MM.1S (cell line): Measurements from ENCODE around the gene RAC3.

Experiments
- DNase-seq: peaks from one replicate; pipeline ENCODE4 v3.0.0-alpha.2; 2015
- H2AFZ ChIP-seq: fragments of 300-600 bp; sonication (generic); 2 replicates; pipeline ENCODE4 v1.6.0; 2016; ENCODE audit warnings: antibody characterized with exemption, low read length
- H3F3A ChIP-seq: fragments of 300-600 bp; sonication (generic); 2 replicates; pipeline ENCODE4 v1.6.1; 2016; ENCODE audit warnings: mild to moderate bottlenecking, antibody characterized with exemption, low read length, moderate library complexity, mixed read lengths; ENCODE audit not compliant: insufficient read depth
- H3K27ac ChIP-seq: fragments of 300-600 bp; sonication (generic); 2 replicates; pipeline ENCODE4 v1.5.1; 2016; ENCODE audit warnings: mild to moderate bottlenecking, low read length
- H3K27me3 ChIP-seq: fragments of 300-600 bp; sonication (generic); replicated peaks from 2 replicates; pipeline ENCODE4 v1.6.0; 2016; ENCODE audit warnings: low read length; ENCODE audit not compliant: insufficient read depth
- H3K36me3 ChIP-seq: fragments of 300-600 bp; sonication (generic); replicated peaks from 2 replicates; pipeline ENCODE4 v1.6.1; 2016; ENCODE audit warnings: mild to moderate bottlenecking, low read length, mixed read lengths; ENCODE audit not compliant: insufficient read depth
- H3K4me1 ChIP-seq: fragments of 300-600 bp; sonication (generic); 2 replicates; pipeline ENCODE4 v1.6.1; 2016; ENCODE audit warnings: low read length, mixed read lengths
- H3K4me2 ChIP-seq: fragments of 300-600 bp; sonication (generic); 2 replicates; pipeline ENCODE4 v1.6.0; 2016; ENCODE audit warnings: low read depth, low read length
- H3K4me3 ChIP-seq: fragments of 300-600 bp; sonication (generic); 2 replicates; pipeline ENCODE4 v1.5.1; 2016; ENCODE audit warnings: low read length, mixed read lengths
- H3K79me2 ChIP-seq: fragments of 300-600 bp; sonication (generic); 2 replicates; pipeline ENCODE4 v1.6.1; 2016; ENCODE audit warnings: mixed run types, low read length, mixed read lengths
- H3K9ac ChIP-seq: fragments of 300-600 bp; sonication (generic); 2 replicates; pipeline ENCODE4 v1.6.1; 2016; ENCODE audit warnings: low read length, mixed read lengths
- H3K9me2 ChIP-seq: fragments of 300-600 bp; sonication (generic); replicated peaks from 2 replicates; pipeline ENCODE4 v1.6.1; 2016; ENCODE audit warnings: mild to moderate bottlenecking, low read length, mixed read lengths; ENCODE audit not compliant: insufficient read depth
- H3K9me3 ChIP-seq: fragments of 300-600 bp; sonication (generic); replicated peaks from 2 replicates; pipeline ENCODE4 v1.6.1; 2016; ENCODE audit warnings: mild to moderate bottlenecking, low read length, mixed read lengths; ENCODE audit not compliant: insufficient read depth
- H4K20me1 ChIP-seq: fragments of 300-600 bp; sonication (generic); 2 replicates; pipeline ENCODE4 v1.6.1; 2016; ENCODE audit warnings: mild to moderate bottlenecking, low read length, moderate library complexity, mixed read lengths; ENCODE audit not compliant: insufficient read depth
- CTCF ChIP-seq: fragments of 300-600 bp; sonication (generic); IDR thresholded peaks from 2 replicates; pipeline ENCODE4 v1.5.1; 2016; ENCODE audit warnings: antibody characterized with exemption, low read length, mixed read lengths
- EZH2 ChIP-seq: fragments of 300-600 bp; sonication (generic); optimal IDR thresholded peaks from 2 replicates; pipeline ENCODE3; 2017; ENCODE audit warnings: low read depth, mild to moderate bottlenecking, antibody characterized with exemption, low read length, mixed read lengths
- EZH2phosphoT487 ChIP-seq: fragments of 300-600 bp; sonication (generic); IDR thresholded peaks from 2 replicates; pipeline ENCODE4 v1.6.1; 2018; ENCODE audit warnings: antibody characterized with exemption, low read length

RAC3 gene

GRCh38 chr17:82060001-82060380 is 28.5 kb downstream of the RAC3 start:
- H3K9ac ChIP-seq, result no peak overlapping the region
- no peaks in the 10 kb centered on the region for H3K9me2 ChIP-seq
- H3K36me3 ChIP-seq, result 0 out of 2 replicates have a peak, but pooled peaks cover 4% of the 10 kb centered on the region
- H3K27ac ChIP-seq, result no peak overlapping the region
- TF ChIP-seq CTCF (no peak), EZH2phosphoT487 (no peak), EZH2 (no peak)
- peaks cover 26% of the 10 kb centered on the region for H3K79me2 ChIP-seq
- H3K4me2 ChIP-seq, result no peak overlapping the region
- no peak for DNase-seq
- no peak overlapping the region for H2AFZ ChIP-seq
- peaks cover 3% of the 10 kb centered on the region; the same call in 1 of the 2 replicates for H4K20me1 ChIP-seq
- no peak overlapping the region for H3K4me3 ChIP-seq
- H3F3A ChIP-seq, result peaks cover 14% of the 10 kb centered on the region
- H3K9me3 ChIP-seq, result no peaks in the 10 kb centered on the region
- no peaks in the 10 kb centered on the region for H3K27me3 ChIP-seq
- peaks cover 12% of the 10 kb centered on the region for H3K4me1 ChIP-seq

GRCh38 chr17:82060614-82061013 is 29.1 kb downstream of the RAC3 start:
- Histone ChIP-seq H3K36me3 (0 out of 2 replicates have a peak, but pooled peaks cover 4% of the 10 kb centered on the region), H4K20me1 (peaks cover 3% of the 10 kb centered on the region; the same call in 1 of the 2 replicates), H3F3A (peaks cover 15% of the 10 kb centered on the region), H3K27ac (no peak overlapping the region), H3K27me3 (no peaks in the 10 kb centered on the region), H3K9me2 (no peaks in the 10 kb centered on the region), H3K9me3 (no peaks in the 10 kb centered on the region), H3K4me2 (no peak overlapping the region), H3K4me3 (no peak overlapping the region), H3K9ac (no peak overlapping the region), H2AFZ (no peak overlapping the region), H3K79me2 (peaks cover 30% of the 10 kb centered on the region), H3K4me1 (peaks cover 12% of the 10 kb centered on the region)
- DNase-seq, result no peak
- TF ChIP-seq CTCF (no peak), EZH2phosphoT487 (no peak), EZH2 (no peak)

- Histone ChIP-seq H2AFZ (no peak overlapping the region), H3K9me2 (no peaks in the 10 kb centered on the region), H3K9me3 (no peaks in the 10 kb centered on the region), H3K27me3 (no peaks in the 10 kb centered on the region), H3K79me2 (peaks cover 30% of the 10 kb centered on the region), H3K4me1 (peaks cover 12% of the 10 kb centered on the region), H3K9ac (no peak overlapping the region), H3K27ac (no peak overlapping the region), H3K4me2 (no peak overlapping the region), H4K20me1 (peaks cover 3% of the 10 kb centered on the region; the same call in 1 of the 2 replicates), H3K4me3 (no peak overlapping the region), H3F3A (peaks cover 15% of the 10 kb centered on the region), H3K36me3 (0 out of 2 replicates have a peak, but pooled peaks cover 4% of the 10 kb centered on the region)
- TF ChIP-seq CTCF, result no peak
- TF ChIP-seq EZH2, result no peak
- no peak for TF ChIP-seq EZH2phosphoT487
- no peak for DNase-seq
Observed at GRCh38 chr17:82061047-82061925, 29.8 kb downstream of the RAC3 start.
